Measurements from ENCODE around the gene SOX15. TPM values are rescaled to one million over a fixed set of nuclear protein-coding genes. Genes with fewer than 3 reads are reported as not detected.

Gene SOX15
- total RNA-seq, 1 experiment from 2014 or later: 6.3 TPM

DNA sequence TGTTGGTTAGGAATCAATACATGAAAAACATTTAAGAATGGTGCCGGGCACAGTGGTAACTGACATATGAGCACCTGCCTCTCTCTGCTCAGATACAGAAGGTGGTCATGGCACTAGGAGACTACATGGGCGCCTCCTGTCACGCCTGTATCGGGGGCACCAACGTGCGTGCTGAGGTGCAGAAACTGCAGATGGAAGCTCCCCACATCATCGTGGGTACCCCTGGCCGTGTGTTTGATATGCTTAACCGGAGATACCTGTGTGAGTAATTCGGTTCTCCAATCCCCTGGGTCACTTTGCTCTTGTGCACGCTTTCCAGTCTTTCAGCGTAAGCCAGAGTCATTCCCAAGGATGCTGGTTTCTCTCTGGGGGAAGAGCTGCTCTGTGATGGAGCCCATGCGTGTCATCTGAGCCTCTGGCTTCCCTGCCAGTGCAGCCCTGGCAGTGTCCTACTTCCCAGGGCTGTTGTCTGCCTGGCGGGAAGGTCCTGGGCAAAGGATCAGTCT lies 13.4 kb downstream of the SOX15 start:
- H2AFZ ChIP-seq (ENCODE audit: low read length): no peak overlapping the region
- no peaks in the 10 kb centered on the region for H3K27me3 ChIP-seq (ENCODE audit: low read length)
- POLR2A ChIA-PET (ENCODE audit: unreplicated experiment): no interaction called here
- no TSS peak for BruUV-seq (replicated peaks)
- H3K27ac ChIP-seq (ENCODE audit: low read length): no peak overlapping the region
- peaks cover 37% of the 10 kb centered on the region for H3F3A ChIP-seq (ENCODE audit: low read length, unreplicated experiment)
- H3K4me1 ChIP-seq (ENCODE audit: insufficient read depth, low read length): peaks cover 56% of the 10 kb centered on the region
- H3K36me3 ChIP-seq (ENCODE audit: low read depth, low read length): peaks cover 53% of the 10 kb centered on the region
- TF ChIP-seq EZH2 (IDR thresholded peaks at IDR 0.05; ENCODE audit: low read length, unreplicated experiment): no peak
- TF ChIP-seq, protein P1, sequence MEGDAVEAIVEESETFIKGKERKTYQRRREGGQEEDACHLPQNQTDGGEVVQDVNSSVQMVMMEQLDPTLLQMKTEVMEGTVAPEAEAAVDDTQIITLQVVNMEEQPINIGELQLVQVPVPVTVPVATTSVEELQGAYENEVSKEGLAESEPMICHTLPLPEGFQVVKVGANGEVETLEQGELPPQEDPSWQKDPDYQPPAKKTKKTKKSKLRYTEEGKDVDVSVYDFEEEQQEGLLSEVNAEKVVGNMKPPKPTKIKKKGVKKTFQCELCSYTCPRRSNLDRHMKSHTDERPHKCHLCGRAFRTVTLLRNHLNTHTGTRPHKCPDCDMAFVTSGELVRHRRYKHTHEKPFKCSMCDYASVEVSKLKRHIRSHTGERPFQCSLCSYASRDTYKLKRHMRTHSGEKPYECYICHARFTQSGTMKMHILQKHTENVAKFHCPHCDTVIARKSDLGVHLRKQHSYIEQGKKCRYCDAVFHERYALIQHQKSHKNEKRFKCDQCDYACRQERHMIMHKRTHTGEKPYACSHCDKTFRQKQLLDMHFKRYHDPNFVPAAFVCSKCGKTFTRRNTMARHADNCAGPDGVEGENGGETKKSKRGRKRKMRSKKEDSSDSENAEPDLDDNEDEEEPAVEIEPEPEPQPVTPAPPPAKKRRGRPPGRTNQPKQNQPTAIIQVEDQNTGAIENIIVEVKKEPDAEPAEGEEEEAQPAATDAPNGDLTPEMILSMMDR (conservative IDR thresholded peaks at IDR 0.05; ENCODE audit: low read depth, low read length): no peak
- no peak for TF ChIP-seq EZH2phosphoT487 (IDR thresholded peaks at IDR 0.05; ENCODE audit: borderline replicate concordance, low read length)
- H4K20me1 ChIP-seq (ENCODE audit: low read length): peaks cover 51% of the 10 kb centered on the region
- peaks cover 56% of the 10 kb centered on the region for H3K79me2 ChIP-seq (ENCODE audit: low read length)
- peak overlapping the region; percentile 92; the same call in 1 of the 2 replicates for H3K4me2 ChIP-seq (ENCODE audit: low read length)
- intact Hi-C loops (cut with micrococcal nuclease): loop anchor here (5.0 kb wide), 1 partner anchor 111 kb away; the partner anchor contains the start of genes TP53 and WRAP53
- DNase-seq (no peak), ATAC-seq (no peak)
- H3K9ac ChIP-seq (ENCODE audit: low read length): no peak overlapping the region
- no peak overlapping the region for H3K4me3 ChIP-seq (ENCODE audit: low read length)
- H3K9me2 ChIP-seq (replicated peaks; ENCODE audit: low read length): no peaks in the 10 kb centered on the region
- no peaks in the 10 kb centered on the region for H3K9me3 ChIP-seq (ENCODE audit: low read length)
- CTCF ChIA-PET: no interaction called here

DNA sequence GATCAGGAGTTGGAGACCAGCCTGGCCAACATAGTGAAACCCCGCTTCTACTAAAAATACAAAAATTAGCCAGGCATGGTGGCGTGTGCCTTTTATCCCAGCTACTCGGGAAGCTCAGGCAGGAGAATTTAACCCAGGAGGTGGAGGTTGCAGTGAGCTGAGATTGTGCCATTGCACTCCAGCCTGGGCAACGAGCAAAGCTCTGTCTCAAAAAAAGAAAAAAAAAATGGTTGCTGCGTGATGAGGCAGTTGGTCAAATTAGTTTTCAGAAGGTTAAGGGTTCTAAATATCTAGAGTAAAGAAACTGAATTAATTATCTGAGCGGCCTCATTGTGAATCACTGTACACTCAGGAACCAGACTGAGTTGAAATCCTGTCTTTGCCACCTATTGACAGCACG lies 13.9 kb downstream of the SOX15 start:
- H4K20me1 ChIP-seq (ENCODE audit: low read length): peaks cover 51% of the 10 kb centered on the region
- no peaks in the 10 kb centered on the region for H3K9me2 ChIP-seq (replicated peaks; ENCODE audit: low read length)
- peak overlapping the region; percentile 97; the same call in 1 of the 2 replicates for H3K4me3 ChIP-seq (ENCODE audit: low read length)
- H2AFZ ChIP-seq (ENCODE audit: low read length): no peak overlapping the region
- H3K4me1 ChIP-seq (ENCODE audit: insufficient read depth, low read length): peaks cover 56% of the 10 kb centered on the region
- H3K36me3 ChIP-seq (ENCODE audit: low read depth, low read length): peaks cover 53% of the 10 kb centered on the region
- DNase-seq: no peak
- intact Hi-C loops (cut with micrococcal nuclease): loop anchor here (5.0 kb wide), 1 partner anchor 111 kb away; the partner anchor contains the start of genes TP53 and WRAP53
- H3K9ac ChIP-seq (ENCODE audit: low read length): no peak overlapping the region
- ChIA-PET POLR2A (ENCODE audit: unreplicated experiment) (no interaction called here), CTCF (no interaction called here)
- no peaks in the 10 kb centered on the region for H3K9me3 ChIP-seq (ENCODE audit: low read length)
- H3K27me3 ChIP-seq (ENCODE audit: low read length): no peaks in the 10 kb centered on the region
- no peak for TF ChIP-seq EZH2 (IDR thresholded peaks at IDR 0.05; ENCODE audit: low read length, unreplicated experiment)
- TF ChIP-seq, protein P1 (conservative IDR thresholded peaks at IDR 0.05; ENCODE audit: low read depth, low read length): no peak
- no peak for TF ChIP-seq EZH2phosphoT487 (IDR thresholded peaks at IDR 0.05; ENCODE audit: borderline replicate concordance, low read length)
- peak overlapping the region; percentile 92 for H3K4me2 ChIP-seq (ENCODE audit: low read length)
- H3K79me2 ChIP-seq (ENCODE audit: low read length): peaks cover 56% of the 10 kb centered on the region
- no peak overlapping the region for H3K27ac ChIP-seq (ENCODE audit: low read length)
- no TSS peak for BruUV-seq (replicated peaks)
- no peak for ATAC-seq
- H3F3A ChIP-seq (ENCODE audit: low read length, unreplicated experiment): peaks cover 37% of the 10 kb centered on the region

DNA sequence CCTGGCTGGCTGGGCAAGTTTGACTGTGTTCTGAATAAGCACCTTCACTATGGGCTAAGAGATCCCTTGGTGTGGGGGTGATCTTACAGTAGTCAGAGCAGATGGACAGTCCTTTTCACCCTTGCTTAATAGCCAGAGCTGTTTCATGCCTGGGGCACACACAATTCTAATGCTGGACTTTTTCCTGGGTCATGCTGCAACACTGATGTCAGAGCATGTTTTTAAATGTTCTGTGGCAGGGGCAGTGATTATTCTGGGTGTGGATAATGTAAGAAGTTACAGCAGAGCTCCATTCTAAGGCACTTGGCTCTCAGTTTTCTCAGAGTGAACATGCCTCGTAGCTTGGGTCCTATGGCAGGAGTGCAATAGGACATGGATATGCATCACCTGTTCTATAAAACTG lies 14.4 kb downstream of the SOX15 start:
- no peaks in the 10 kb centered on the region for H3K9me3 ChIP-seq (ENCODE audit: low read length)
- CTCF ChIA-PET: no interaction called here
- no peaks in the 10 kb centered on the region for H3K9me2 ChIP-seq (replicated peaks; ENCODE audit: low read length)
- no peak overlapping the region for H3K9ac ChIP-seq (ENCODE audit: low read length)
- no peak for ATAC-seq
- H3K27me3 ChIP-seq (ENCODE audit: low read length): no peaks in the 10 kb centered on the region
- TF ChIP-seq, protein P1 (conservative IDR thresholded peaks at IDR 0.05; ENCODE audit: low read depth, low read length): no peak
- TF ChIP-seq EZH2 (IDR thresholded peaks at IDR 0.05; ENCODE audit: low read length, unreplicated experiment) (no peak), EZH2phosphoT487 (IDR thresholded peaks at IDR 0.05; ENCODE audit: borderline replicate concordance, low read length) (no peak)
- peak overlapping the region; percentile 92 for H3K4me2 ChIP-seq (ENCODE audit: low read length)
- peaks cover 51% of the 10 kb centered on the region for H4K20me1 ChIP-seq (ENCODE audit: low read length)
- no TSS peak for BruUV-seq (replicated peaks)
- DNase-seq: no peak
- H3K27ac ChIP-seq (ENCODE audit: low read length): no peak overlapping the region
- POLR2A ChIA-PET (ENCODE audit: unreplicated experiment): no interaction called here
- H3F3A ChIP-seq (ENCODE audit: low read length, unreplicated experiment): peaks cover 37% of the 10 kb centered on the region
- peaks cover 55% of the 10 kb centered on the region for H3K79me2 ChIP-seq (ENCODE audit: low read length)
- peaks cover 53% of the 10 kb centered on the region for H3K36me3 ChIP-seq (ENCODE audit: low read depth, low read length)
- H3K4me3 ChIP-seq (ENCODE audit: low read length): peak overlapping the region; percentile 97
- H3K4me1 ChIP-seq (ENCODE audit: insufficient read depth, low read length): peaks cover 56% of the 10 kb centered on the region
- no peak overlapping the region for H2AFZ ChIP-seq (ENCODE audit: low read length)
- intact Hi-C loops (cut with micrococcal nuclease): loop anchor here (5.0 kb wide), 1 partner anchor 112 kb away; the partner anchor contains the start of genes TP53 and WRAP53
